ENCODE measurements around the gene HSPD1. TPM values are rescaled to one million over a fixed set of nuclear protein-coding genes. Genes with fewer than 3 reads are reported as not detected.

The HSPD1 gene
- total RNA-seq, 1 donor from 2014 or later = 407 TPM

DNA sequence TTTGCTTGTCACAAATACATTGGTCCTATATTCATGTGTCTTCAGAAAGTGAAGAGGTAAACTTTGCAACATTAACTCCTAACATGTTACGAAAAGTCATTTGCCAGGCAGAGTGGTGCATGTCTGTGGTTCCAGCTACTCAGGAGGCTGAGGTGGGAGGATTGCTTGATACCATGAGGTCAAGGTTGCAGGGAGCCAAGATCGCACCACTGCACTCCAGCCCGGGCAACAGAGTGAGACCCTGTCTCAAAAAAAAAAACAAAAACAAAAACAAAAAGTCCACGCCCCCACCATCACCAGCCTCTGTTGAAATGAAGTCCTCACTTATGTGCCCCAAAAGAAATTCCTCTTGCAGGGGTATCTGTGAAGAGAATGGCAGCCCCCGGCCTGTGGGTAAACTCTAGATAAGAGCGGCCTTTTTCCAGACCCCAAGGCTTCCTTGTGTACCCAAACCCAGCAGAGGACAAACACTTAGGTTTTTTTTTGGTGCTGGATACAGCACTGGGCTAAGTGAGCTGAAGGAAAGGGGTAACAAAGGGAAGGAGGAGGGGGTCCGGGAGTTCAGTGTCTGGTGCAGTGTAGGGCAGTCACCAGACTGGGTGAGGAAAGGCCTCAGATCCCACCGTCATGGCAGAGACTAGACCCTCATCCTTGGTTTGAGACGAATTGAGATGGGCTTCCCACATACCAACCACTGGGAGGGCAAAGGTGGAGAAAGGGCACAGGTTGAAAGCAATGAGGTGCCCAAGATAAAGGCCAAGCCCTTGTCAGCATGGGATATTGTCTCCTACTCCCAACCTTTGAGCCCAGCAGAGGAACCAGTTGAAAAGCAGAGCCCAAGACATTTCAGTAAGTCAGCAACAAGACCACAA, 19.2 kb downstream of the HSPD1 start:
- TF ChIP-seq, protein P1, sequence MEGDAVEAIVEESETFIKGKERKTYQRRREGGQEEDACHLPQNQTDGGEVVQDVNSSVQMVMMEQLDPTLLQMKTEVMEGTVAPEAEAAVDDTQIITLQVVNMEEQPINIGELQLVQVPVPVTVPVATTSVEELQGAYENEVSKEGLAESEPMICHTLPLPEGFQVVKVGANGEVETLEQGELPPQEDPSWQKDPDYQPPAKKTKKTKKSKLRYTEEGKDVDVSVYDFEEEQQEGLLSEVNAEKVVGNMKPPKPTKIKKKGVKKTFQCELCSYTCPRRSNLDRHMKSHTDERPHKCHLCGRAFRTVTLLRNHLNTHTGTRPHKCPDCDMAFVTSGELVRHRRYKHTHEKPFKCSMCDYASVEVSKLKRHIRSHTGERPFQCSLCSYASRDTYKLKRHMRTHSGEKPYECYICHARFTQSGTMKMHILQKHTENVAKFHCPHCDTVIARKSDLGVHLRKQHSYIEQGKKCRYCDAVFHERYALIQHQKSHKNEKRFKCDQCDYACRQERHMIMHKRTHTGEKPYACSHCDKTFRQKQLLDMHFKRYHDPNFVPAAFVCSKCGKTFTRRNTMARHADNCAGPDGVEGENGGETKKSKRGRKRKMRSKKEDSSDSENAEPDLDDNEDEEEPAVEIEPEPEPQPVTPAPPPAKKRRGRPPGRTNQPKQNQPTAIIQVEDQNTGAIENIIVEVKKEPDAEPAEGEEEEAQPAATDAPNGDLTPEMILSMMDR (conservative IDR thresholded peaks at IDR 0.05; ENCODE audit: low read depth, low read length) = no peak

GRCh38 chr2:197477797-197478196, 21.8 kb downstream of the HSPD1 start:
- TF ChIP-seq, protein P1 (conservative IDR thresholded peaks at IDR 0.05; ENCODE audit: low read depth, low read length) = no peak
- no peak overlapping the region for H3K4me3 ChIP-seq (ENCODE audit: low read depth, low read length)
- DNase-seq (ENCODE audit: low read depth) = no peak

More for the DNA sequence above, 19.2 kb downstream of the HSPD1 start:
- DNase-seq (ENCODE audit: low read depth) = no peak
- no peak overlapping the region for H3K4me3 ChIP-seq (ENCODE audit: low read depth, low read length)

- TF ChIP-seq, protein P1 (conservative IDR thresholded peaks at IDR 0.05; ENCODE audit: low read depth, low read length) = no peak
- H3K4me3 ChIP-seq (ENCODE audit: low read depth, low read length) = no peak overlapping the region
- no peak for DNase-seq (ENCODE audit: low read depth)
Observed at GRCh38 chr2:197472166-197472565, 27.5 kb downstream of the HSPD1 start.

DNA sequence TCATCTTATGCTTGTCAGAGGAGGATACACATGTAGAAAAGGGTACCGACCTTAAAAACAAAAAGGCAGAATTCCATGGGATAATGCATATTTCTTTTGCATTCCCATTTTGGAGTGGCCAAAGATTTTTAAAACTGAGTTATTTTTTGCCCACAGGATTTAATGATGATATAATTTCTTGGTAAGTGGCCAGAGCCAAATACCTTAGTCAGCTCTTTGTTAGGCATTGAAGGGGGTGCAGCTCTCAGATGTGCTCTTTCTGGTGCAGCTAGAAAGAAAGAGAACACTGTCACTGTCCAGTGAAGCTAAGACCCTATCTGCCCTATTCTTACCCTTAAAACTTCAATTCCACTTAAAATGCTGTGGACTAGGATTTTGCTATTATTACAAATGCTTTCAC, 35.5 kb downstream of the HSPD1 start:
- TF ChIP-seq, protein P1 (conservative IDR thresholded peaks at IDR 0.05; ENCODE audit: low read depth, low read length) = no peak
- H3K4me3 ChIP-seq (ENCODE audit: low read depth, low read length) = no peak overlapping the region
- no peak for DNase-seq (ENCODE audit: low read depth)

DNA sequence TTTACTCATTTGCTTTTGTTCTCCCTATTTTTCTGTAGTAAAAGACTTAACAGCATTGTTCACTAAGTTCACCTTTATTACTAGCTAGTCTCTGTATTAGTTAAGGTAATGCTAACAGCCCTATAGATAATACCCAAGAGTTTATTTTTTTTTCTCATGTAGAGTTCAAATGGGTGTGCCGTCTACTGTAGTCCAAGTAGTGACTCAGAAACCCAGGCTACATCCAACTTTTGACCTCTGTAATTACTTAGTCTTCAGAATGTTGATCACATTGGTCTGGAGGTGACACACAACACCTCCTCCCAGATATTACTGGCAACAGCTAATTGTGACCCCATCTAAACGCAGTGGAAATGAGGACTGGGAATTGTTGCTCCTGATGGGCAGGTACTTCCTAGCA, 38.6 kb downstream of the HSPD1 start:
- peak; percentile 7 for DNase-seq (ENCODE audit: low read depth)
- no peak overlapping the region for H3K4me3 ChIP-seq (ENCODE audit: low read depth, low read length)
- TF ChIP-seq, protein P1 (conservative IDR thresholded peaks at IDR 0.05; ENCODE audit: low read depth, low read length) = no peak

- DNase-seq (ENCODE audit: low read depth) = no peak
- TF ChIP-seq, protein P1 (conservative IDR thresholded peaks at IDR 0.05; ENCODE audit: low read depth, low read length) = no peak
- H3K4me3 ChIP-seq (ENCODE audit: low read depth, low read length) = no peak overlapping the region
Observed at GRCh38 chr2:197460649-197461048, 39.0 kb downstream of the HSPD1 start.

- H3K4me3 ChIP-seq (ENCODE audit: low read depth, low read length) = no peak overlapping the region
- no peak for DNase-seq (ENCODE audit: low read depth)
- TF ChIP-seq, protein P1 (conservative IDR thresholded peaks at IDR 0.05; ENCODE audit: low read depth, low read length) = no peak
Observed at GRCh38 chr2:197455428-197455827, 44.2 kb downstream of the HSPD1 start.

All from epithelial cell of proximal tubule (primary cell).